ENCODE results near the gene TGFBI. TPM values are rescaled to one million over a fixed set of nuclear protein-coding genes. Genes with fewer than 3 reads are reported as not detected.

Gene TGFBI
- total RNA-seq, 1 donor from 2014 or later, result 620 TPM

DNA sequence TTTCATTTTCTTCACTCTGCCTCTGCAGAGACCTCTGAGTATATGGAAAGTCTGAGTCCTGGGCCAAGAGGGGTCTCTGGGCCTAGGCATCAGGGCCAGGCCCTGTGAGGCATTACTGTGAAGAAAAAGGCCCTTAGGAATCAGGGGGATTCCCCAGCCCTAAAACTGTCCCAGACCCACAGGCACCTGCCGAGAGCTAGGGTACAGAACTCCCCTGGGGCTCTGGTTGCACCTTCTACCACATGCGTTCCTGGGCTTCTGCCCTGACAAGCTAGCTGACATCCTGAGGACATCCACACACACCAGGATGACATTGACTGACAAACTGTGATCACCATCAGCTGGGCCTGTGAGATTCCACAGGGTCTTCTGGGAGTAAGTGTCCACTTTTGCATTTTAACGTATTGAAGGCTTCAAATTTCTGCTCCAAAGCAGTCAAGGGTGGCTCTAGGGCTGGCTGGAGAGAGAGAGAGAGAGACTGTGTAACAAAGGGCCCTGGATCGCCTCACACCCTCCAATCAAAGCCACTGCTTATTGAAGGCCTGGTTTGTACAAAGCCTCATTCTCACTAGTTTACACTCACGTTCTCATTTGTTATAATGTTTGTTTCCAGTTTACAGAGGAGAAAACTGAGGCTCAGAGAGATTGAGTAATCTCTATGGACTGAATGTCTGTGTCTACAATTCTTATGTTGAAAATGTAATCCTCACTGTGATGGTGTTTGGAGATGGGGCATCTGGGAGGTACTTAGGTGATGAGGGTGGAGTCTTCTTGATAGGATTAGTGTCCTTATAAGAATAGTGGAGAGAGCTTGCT is 45.1 kb downstream of the TGFBI start:
- Mint-ChIP-seq H3K27me3 (ENCODE audit: low read depth) (no peaks in the 10 kb centered on the region), H3K36me3 (ENCODE audit: low read depth) (peaks cover 3% of the 10 kb centered on the region), H3K9me3 (ENCODE audit: low read depth) (peaks cover 1% of the 10 kb centered on the region), H3K27ac (ENCODE audit: unreplicated experiment) (no peak overlapping the region), H3K4me3 (ENCODE audit: unreplicated experiment) (no peak overlapping the region), H3K4me1 (ENCODE audit: low read depth) (no peaks in the 10 kb centered on the region)
- no peak for DNase-seq (ENCODE audit: low spot score)
- TF ChIP-seq, protein P1, sequence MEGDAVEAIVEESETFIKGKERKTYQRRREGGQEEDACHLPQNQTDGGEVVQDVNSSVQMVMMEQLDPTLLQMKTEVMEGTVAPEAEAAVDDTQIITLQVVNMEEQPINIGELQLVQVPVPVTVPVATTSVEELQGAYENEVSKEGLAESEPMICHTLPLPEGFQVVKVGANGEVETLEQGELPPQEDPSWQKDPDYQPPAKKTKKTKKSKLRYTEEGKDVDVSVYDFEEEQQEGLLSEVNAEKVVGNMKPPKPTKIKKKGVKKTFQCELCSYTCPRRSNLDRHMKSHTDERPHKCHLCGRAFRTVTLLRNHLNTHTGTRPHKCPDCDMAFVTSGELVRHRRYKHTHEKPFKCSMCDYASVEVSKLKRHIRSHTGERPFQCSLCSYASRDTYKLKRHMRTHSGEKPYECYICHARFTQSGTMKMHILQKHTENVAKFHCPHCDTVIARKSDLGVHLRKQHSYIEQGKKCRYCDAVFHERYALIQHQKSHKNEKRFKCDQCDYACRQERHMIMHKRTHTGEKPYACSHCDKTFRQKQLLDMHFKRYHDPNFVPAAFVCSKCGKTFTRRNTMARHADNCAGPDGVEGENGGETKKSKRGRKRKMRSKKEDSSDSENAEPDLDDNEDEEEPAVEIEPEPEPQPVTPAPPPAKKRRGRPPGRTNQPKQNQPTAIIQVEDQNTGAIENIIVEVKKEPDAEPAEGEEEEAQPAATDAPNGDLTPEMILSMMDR (IDR thresholded peaks at IDR 0.05), result no peak

DNA sequence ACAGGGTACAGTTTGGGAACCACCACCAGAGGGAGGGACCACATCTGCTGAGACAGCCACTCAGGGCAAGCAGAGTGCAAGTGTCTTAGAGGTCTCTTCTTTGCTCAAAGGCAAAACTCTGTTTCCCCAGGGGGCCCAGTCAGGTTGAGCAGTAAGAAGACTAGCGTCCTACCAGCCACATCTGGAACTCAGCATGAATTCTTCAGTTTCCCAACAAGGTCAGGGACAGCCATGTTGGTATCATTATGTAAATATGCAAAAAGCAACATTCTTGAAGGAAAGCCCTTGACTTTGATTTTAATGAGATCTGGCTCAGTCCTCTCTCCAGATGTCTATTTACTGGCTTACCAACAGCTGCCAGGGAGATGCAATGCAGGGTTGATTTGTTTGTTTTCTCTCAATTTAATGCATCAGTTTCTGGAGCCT is 46.7 kb downstream of the TGFBI start:
- Mint-ChIP-seq H3K4me3 (ENCODE audit: unreplicated experiment) (no peak overlapping the region), H3K27ac (ENCODE audit: unreplicated experiment) (no peak overlapping the region), H3K9me3 (ENCODE audit: low read depth) (no peaks in the 10 kb centered on the region), H3K27me3 (ENCODE audit: low read depth) (no peaks in the 10 kb centered on the region), H3K4me1 (ENCODE audit: low read depth) (no peaks in the 10 kb centered on the region), H3K36me3 (ENCODE audit: low read depth) (no peaks in the 10 kb centered on the region)
- DNase-seq (ENCODE audit: low spot score), result no peak
- TF ChIP-seq, protein P1 (IDR thresholded peaks at IDR 0.05), result no peak

DNA sequence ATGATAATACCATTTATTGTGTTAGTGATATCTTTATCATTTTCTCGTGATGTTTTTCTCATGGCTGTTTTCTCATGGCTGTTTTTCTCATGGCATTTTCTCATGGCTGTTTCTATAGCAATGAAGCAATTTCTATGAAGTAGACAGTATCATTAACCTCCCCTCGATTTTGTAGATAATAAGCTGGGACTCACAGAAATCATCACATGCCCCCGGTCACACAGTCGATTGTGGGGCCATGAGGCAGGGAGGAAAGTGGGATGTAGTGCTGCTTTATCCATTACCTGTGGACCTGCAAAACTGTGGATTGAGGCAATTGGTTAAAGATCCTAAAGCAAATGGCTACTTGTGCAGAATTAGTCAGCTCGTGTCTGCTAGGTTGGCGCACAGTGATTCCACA is 47.3 kb downstream of the TGFBI start:
- Mint-ChIP-seq H3K36me3 (ENCODE audit: low read depth) (no peaks in the 10 kb centered on the region), H3K27me3 (ENCODE audit: low read depth) (no peaks in the 10 kb centered on the region), H3K9me3 (ENCODE audit: low read depth) (no peaks in the 10 kb centered on the region), H3K4me1 (ENCODE audit: low read depth) (no peaks in the 10 kb centered on the region), H3K4me3 (ENCODE audit: unreplicated experiment) (no peak overlapping the region), H3K27ac (ENCODE audit: unreplicated experiment) (no peak overlapping the region)
- DNase-seq (ENCODE audit: low spot score), result no peak
- TF ChIP-seq, protein P1 (IDR thresholded peaks at IDR 0.05), result no peak

DNA sequence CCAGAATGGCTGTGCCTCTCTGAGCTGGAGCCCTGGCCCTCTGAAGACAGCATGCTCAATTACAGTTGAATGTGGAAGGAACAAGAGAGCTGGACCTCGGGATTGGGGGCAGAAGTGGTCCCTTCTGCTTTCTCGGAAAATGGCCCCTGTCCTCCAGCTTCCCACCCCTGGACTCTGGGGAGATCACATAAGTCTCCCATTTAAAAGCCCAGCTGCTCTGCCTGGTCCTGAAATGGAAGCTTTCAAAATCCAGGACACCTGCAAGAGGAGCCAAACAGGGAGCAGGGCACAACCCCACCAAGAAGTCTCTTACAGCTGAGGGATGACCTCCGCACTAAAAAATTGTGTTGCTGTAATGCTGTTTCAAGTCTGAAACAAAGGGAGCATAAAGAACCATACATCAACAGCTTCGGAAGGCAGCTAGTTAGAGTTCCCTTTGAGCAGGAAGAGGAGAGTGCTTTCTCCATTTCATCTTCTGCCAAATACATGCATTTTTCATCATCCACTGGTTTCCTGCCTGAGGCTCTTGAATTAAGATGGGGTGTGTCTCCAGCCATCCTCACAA is 48.2 kb downstream of the TGFBI start:
- Mint-ChIP-seq H3K4me3 (ENCODE audit: unreplicated experiment) (no peak overlapping the region), H3K27me3 (ENCODE audit: low read depth) (no peaks in the 10 kb centered on the region), H3K36me3 (ENCODE audit: low read depth) (no peaks in the 10 kb centered on the region), H3K9me3 (ENCODE audit: low read depth) (no peaks in the 10 kb centered on the region), H3K4me1 (ENCODE audit: low read depth) (no peaks in the 10 kb centered on the region), H3K27ac (ENCODE audit: unreplicated experiment) (no peak overlapping the region)
- TF ChIP-seq, protein P1 (IDR thresholded peaks at IDR 0.05), result no peak
- DNase-seq (ENCODE audit: low spot score), result no peak

DNA sequence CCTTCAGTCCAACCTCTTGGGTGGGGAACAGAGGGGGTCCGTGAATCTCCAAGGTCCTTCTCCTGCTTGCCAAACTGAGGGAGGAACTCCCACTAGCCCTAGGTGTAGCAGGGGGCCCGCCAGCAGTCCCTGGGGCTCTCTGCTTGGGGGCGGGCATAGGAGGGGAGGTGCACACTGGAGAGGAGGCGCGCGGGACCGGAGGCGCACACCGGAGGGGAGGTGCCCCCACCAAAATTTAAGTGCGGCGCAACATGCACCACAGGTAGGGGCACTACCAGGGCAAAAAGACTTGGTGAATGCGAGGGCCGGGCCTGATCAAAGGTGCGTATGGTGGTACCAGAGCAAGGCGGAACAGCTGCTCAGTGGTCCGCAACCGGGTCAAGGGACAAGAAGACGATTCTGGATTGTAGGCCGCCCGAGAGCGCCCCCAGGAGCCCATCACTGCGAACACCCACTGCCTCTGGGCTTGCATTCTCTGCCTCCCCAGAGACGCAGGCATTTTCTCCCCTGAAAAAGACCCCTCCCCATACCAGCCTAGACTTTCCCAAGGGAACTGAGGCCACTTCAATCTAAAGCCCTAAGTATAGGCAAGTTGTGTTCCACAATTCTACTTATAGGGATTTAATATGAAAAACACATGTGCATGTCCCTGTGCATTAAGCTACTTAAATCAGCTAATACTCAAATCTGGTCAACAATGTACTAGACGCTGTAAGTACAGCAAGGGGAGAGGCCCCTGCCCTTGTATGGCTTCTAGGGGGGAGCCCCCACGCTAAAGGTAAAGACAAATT is 50.6 kb downstream of the TGFBI start:
- no peak overlapping the region for H3K4me3 Mint-ChIP-seq (ENCODE audit: unreplicated experiment)
- no peaks in the 10 kb centered on the region for H3K9me3 Mint-ChIP-seq (ENCODE audit: low read depth)
- H3K27ac Mint-ChIP-seq (ENCODE audit: unreplicated experiment), result no peak overlapping the region
- no peaks in the 10 kb centered on the region for H3K36me3 Mint-ChIP-seq (ENCODE audit: low read depth)
- DNase-seq (ENCODE audit: low spot score), result no peak
- no peaks in the 10 kb centered on the region for H3K27me3 Mint-ChIP-seq (ENCODE audit: low read depth)
- H3K4me1 Mint-ChIP-seq (ENCODE audit: low read depth), result no peaks in the 10 kb centered on the region
- TF ChIP-seq, protein P1 (IDR thresholded peaks at IDR 0.05), result no peak

All from chondrocyte (in vitro differentiated cells).